Measurements from ENCODE around the gene MYT1.

- no peak for TF ChIP-seq CTCF (IDR thresholded peaks at IDR 0.05)
- no peak for TF ChIP-seq ZFX (IDR thresholded peaks at IDR 0.05; ENCODE audit: borderline replicate concordance)
These were observed 8.8 kb upstream of the MYT1 start for GRCh38 chr20:64155258-64156135.

Data from 22Rv1 (cell line).